ENCODE results near the gene ZNF784.

DNA sequence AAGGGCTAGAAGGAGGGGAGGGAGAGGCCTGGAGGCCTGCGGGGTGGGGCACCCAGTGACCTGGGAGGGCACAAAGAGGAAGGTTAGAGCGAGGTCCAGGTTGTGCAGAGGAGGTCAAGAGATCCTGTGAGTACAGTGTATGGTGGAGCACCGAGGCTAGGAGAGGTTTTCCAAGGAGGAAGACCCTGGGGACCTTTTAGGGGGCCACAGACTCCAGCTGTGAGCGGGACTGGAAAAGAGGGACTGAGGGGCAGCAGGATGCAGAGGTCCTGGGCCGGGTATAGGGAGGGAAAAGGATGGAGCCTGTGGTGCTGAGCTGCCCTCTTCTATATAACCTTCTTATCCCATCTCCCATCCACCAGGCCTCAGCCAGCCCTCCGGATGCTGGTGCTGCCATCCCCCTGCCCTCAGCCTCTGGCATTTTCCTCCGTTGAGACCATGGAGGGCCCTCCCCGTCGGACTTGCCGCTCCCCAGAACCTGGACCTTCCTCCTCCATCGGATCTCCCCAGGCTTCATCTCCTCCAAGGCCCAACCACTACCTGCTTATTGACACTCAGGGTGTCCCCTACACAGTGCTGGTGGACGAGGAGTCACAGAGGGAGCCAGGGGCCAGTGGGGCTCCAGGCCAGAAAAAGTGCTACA lies 19.9 kb upstream of the ZNF784 start:
- TF ChIP-seq RAD21 (IDR thresholded peaks at IDR 0.05; ENCODE audit: low read length) (no peak), RFX5 (IDR thresholded peaks at IDR 0.05; ENCODE audit: low read depth, low read length) (no peak), CEBPB (IDR thresholded peaks at IDR 0.05; ENCODE audit: low read depth, low read length) (no peak), RCOR1 (IDR thresholded peaks at IDR 0.05; ENCODE audit: insufficient replicate concordance, low read length) (no peak), MAFK (IDR thresholded peaks at IDR 0.05; ENCODE audit: low read depth, low read length) (no peak), NFE2L2 (IDR thresholded peaks at IDR 0.05; ENCODE audit: low read depth, low read length) (no peak), FOS (IDR thresholded peaks at IDR 0.05; ENCODE audit: low read depth, low read length) (no peak), POLR2A (IDR thresholded peaks at IDR 0.05; ENCODE audit: low read depth, low read length) (no peak), MXI1 (IDR thresholded peaks at IDR 0.05; ENCODE audit: borderline replicate concordance, low read depth, low read length) (no peak)
- TF ChIP-seq, protein P1, sequence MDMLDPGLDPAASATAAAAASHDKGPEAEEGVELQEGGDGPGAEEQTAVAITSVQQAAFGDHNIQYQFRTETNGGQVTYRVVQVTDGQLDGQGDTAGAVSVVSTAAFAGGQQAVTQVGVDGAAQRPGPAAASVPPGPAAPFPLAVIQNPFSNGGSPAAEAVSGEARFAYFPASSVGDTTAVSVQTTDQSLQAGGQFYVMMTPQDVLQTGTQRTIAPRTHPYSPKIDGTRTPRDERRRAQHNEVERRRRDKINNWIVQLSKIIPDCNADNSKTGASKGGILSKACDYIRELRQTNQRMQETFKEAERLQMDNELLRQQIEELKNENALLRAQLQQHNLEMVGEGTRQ (IDR thresholded peaks at IDR 0.05; ENCODE audit: low read depth, low read length) = no peak
- TF ChIP-seq, protein P2, sequence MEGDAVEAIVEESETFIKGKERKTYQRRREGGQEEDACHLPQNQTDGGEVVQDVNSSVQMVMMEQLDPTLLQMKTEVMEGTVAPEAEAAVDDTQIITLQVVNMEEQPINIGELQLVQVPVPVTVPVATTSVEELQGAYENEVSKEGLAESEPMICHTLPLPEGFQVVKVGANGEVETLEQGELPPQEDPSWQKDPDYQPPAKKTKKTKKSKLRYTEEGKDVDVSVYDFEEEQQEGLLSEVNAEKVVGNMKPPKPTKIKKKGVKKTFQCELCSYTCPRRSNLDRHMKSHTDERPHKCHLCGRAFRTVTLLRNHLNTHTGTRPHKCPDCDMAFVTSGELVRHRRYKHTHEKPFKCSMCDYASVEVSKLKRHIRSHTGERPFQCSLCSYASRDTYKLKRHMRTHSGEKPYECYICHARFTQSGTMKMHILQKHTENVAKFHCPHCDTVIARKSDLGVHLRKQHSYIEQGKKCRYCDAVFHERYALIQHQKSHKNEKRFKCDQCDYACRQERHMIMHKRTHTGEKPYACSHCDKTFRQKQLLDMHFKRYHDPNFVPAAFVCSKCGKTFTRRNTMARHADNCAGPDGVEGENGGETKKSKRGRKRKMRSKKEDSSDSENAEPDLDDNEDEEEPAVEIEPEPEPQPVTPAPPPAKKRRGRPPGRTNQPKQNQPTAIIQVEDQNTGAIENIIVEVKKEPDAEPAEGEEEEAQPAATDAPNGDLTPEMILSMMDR (conservative IDR thresholded peaks at IDR 0.05; ENCODE audit: low read depth, low read length) = no peak
- TF ChIP-seq, protein P3, sequence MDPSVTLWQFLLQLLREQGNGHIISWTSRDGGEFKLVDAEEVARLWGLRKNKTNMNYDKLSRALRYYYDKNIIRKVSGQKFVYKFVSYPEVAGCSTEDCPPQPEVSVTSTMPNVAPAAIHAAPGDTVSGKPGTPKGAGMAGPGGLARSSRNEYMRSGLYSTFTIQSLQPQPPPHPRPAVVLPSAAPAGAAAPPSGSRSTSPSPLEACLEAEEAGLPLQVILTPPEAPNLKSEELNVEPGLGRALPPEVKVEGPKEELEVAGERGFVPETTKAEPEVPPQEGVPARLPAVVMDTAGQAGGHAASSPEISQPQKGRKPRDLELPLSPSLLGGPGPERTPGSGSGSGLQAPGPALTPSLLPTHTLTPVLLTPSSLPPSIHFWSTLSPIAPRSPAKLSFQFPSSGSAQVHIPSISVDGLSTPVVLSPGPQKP (IDR thresholded peaks at IDR 0.05; ENCODE audit: borderline replicate concordance, low read depth, low read length) = no peak

Measured in IMR-90 (cell line).